WI38 (cell line): Measurements from ENCODE around the gene WSB1.

Source experiments
- H3K4me3 ChIP-seq: 2 replicates; pipeline ENCODE4 v1.5.1; 2011; ENCODE audit warnings: low read depth, mild to moderate bottlenecking, control low read depth, low read length
- CTCF ChIP-seq: IDR thresholded peaks from 2 replicates; pipeline ENCODE4 v1.5.1; 2012; ENCODE audit warnings: low read depth, mild to moderate bottlenecking, control low read depth, low read length

The WSB1 gene

DNA sequence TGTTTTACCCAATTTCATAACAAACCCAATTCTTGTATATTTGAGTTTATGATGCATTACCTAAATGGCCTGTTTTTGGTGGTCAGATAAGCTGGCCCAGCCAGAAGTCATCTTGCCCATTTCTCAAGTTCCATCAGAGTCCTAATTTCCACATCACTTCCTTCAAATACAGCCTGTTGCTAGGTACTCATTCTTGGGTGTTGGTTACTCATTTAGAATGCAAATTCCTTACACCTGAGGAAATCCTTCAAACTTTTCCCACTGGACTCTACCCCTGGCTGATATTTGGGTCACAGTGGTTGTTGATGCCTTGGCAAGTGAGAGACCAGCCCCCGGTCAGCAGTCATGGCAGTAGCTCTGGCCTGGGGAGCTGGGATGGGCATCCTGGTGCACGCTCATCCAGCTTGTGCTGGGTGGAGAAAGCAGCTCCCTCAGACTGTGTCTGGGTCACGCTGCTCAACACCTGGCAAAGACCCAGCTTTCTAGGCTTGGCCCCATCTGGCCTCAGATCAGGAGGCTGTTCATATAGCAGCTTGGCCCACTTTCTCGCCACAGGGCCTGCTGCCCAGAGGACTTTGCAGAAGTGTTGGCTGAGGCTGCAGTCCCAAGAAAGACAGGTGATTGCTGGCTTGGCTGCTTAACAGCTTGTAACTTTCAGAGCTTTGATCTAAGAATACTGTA is 25.8 kb downstream of the WSB1 start:
- no peak for TF ChIP-seq CTCF
- no peak overlapping the region for H3K4me3 ChIP-seq

DNA sequence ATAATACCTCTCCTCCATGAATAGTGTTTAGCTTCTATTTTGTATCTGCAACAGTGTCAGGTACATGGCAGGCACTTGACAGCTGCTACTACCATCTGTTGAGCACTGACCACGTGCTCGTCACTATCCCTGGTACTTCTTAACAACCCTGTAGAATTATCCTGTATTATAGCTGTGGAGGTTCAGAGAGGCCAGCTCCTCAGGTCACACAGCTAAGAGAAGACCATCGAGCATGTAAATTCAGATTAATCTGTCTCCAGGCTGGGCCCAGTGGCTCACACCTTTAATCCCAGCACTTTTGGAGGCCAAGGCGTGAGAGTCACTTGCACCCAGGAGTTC is 26.3 kb downstream of the WSB1 start:
- H3K4me3 ChIP-seq, result no peak overlapping the region
- TF ChIP-seq CTCF, result no peak

GRCh38 chr17:27321372-27321771 is 27.5 kb downstream of the WSB1 start:
- no peak for TF ChIP-seq CTCF
- no peak overlapping the region for H3K4me3 ChIP-seq

DNA sequence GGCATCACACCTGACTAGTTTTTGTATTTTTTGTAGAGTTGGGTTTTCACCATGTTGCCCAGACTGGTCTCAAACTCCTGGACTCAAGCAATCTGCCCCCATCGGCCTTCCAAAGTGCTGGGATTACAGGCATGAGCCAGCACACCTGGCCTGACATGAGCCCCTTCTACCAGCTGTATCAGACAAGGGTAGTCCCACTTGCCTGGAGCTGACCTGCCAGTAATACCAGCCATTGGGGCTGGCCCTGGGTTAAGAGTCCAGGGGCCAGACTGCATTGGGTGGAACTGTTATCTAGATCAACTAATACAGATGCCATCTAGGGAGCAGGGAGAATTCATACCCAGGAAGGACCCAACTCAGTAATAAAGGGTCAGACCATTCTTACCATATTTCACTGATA is 28.1 kb downstream of the WSB1 start:
- TF ChIP-seq CTCF, result no peak
- no peak overlapping the region for H3K4me3 ChIP-seq

- no peak overlapping the region for H3K4me3 ChIP-seq
- no peak for TF ChIP-seq CTCF
These were observed 29.0 kb downstream of the WSB1 start for GRCh38 chr17:27322690-27323508.

DNA sequence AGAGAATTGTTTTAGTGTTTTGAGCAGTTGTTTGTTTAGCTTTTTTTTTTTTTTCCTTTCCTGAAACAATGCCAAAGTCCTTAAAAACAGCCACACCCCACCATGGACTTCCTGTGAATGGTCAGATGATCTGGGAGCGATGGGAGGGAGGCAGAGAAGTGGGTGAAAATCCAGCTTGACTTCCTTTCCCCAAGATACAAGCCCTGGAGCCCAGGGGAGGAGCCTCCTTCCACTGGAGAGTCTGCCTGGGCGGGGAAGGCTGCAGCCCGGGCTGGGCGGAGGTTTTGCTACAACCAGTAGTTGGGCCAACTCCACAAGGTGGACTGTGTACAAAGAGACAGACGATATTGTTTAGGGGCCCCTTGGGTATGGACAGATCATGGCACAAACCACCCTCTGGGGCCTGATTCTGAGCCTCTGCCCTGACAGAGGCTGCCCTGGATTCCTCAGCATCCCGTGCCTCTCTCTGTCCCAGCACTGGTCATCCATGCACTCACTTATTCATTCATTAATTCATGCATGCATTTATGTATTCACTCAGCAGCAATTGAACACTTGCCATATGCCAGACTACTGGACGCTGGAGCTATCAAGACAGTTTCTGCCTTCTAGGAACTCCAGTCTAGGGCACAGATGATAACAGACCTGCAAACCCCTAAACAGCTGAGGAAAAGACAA is 29.8 kb downstream of the WSB1 start:
- no peak overlapping the region for H3K4me3 ChIP-seq
- TF ChIP-seq CTCF, result no peak
